SK-N-SH (cell line): ENCODE data around the gene GRAMD1B. TPM values are rescaled to one million over a fixed set of nuclear protein-coding genes. Genes with fewer than 3 reads are reported as not detected.

Experiments used
- CTCF ChIA-PET: fragments of 300-600, 350-600 bp; formaldehyde crosslinking; extraction: SDS; loops from one replicate; lab custom pipeline; 2021; lab: Yijun Ruan, JAX
- POLR2A ChIA-PET: fragments of 350-600 bp; sonication (Branson Sonifier 250); formaldehyde crosslinking; extraction: SDS; loops from one replicate; lab custom pipeline; 2020; ENCODE audit warnings: antibody characterized with exemption, inconsistent platforms; lab: Yijun Ruan, JAX
- DNase-seq: peaks from one replicate; pipeline ENCODE4 v3.0.0; 2012
- H2AFZ ChIP-seq: fragments of 200-600 bp; sonication (generic); 2 replicates; pipeline ENCODE4 v1.8.1; 2016; ENCODE audit warnings: antibody characterized with exemption, mild to moderate bottlenecking, low read depth
- H3F3A ChIP-seq: fragments of 200-600 bp; sonication (generic); replicated peaks from 2 replicates; pipeline ENCODE3; 2016; ENCODE audit warnings: antibody characterized with exemption, mild to moderate bottlenecking; ENCODE audit not compliant: insufficient read depth
- H3K27ac ChIP-seq, 2 experiments: fragments of 200-500 bp in 1 of 2; fragments of 200-600 bp in 1 of 2; sonication (Bioruptor generic) in 1 of 2; sonication (generic), shearing (Covaris generic) in 1 of 2; 2 replicates each; pipeline versions ENCODE4 v1.5.1 to v1.6.1; 2014 to 2016; ENCODE audit warnings: low read depth in 2 of 2, inconsistent platforms in 1 of 2, low read length in 1 of 2, mild to moderate bottlenecking in 1 of 2, mixed read lengths in 1 of 2
- H3K27me3 ChIP-seq: fragments of 200-600 bp; sonication (generic), shearing (Covaris generic); 2 replicates; pipeline ENCODE4 v1.6.1; 2016; ENCODE audit warnings: mixed run types; ENCODE audit not compliant: insufficient read depth
- H3K36me3 ChIP-seq, 2 experiments: fragments of 200-500 bp in 1 of 2; fragments of 200-600 bp in 1 of 2; sonication (Bioruptor generic) in 1 of 2; sonication (generic) in 1 of 2; replicated peaks in 1 of 2; 2 replicates each; pipeline versions ENCODE3 to v1.5.1; 2014 to 2016; ENCODE audit warnings: low read length in 1 of 2, mild to moderate bottlenecking in 1 of 2; ENCODE audit not compliant: insufficient read depth in 2 of 2, control insufficient read depth in 1 of 2
- H3K4me1 ChIP-seq, 2 experiments: fragments of 200-500 bp in 1 of 2; fragments of 200-600 bp in 1 of 2; sonication (Bioruptor generic) in 1 of 2; sonication (generic), shearing (Covaris generic) in 1 of 2; 2 replicates each; pipeline versions ENCODE4 v1.5.1 to v1.6.1; 2014 to 2016; ENCODE audit warnings: low read depth in 1 of 2, low read length in 1 of 2, mixed run types in 1 of 2; ENCODE audit not compliant: insufficient read depth in 2 of 2, control insufficient read depth in 1 of 2
- H3K4me2 ChIP-seq: fragments of 200-600 bp; sonication (generic), shearing (Covaris generic); 2 replicates; pipeline ENCODE4 v1.6.1; 2017; ENCODE audit warnings: mixed run types
- H3K4me3 ChIP-seq, 2 experiments: fragments of 200-500 bp in 1 of 2; fragments of 200-600 bp in 1 of 2; sonication (Bioruptor generic) in 1 of 2; sonication (generic), shearing (Covaris generic) in 1 of 2; 2 replicates each; pipeline versions ENCODE4 v1.5.1 to v1.8.1; 2014 to 2016; ENCODE audit warnings: low read depth in 2 of 2, inconsistent platforms in 1 of 2, low read length in 1 of 2, mild to moderate bottlenecking in 1 of 2, mixed read lengths in 1 of 2, moderate library complexity in 1 of 2
- H3K79me2 ChIP-seq: fragments of 200-600 bp; sonication (generic); 2 replicates; pipeline ENCODE4 v1.8.1; 2017; ENCODE audit warnings: mild to moderate bottlenecking; ENCODE audit not compliant: insufficient read depth
- H3K9ac ChIP-seq: fragments of 200-600 bp; sonication (generic); 2 replicates; pipeline ENCODE4 v1.6.1; 2017; ENCODE audit warnings: mixed run types
- H3K9me2 ChIP-seq: fragments of 200-600 bp; sonication (generic); 2 replicates; pipeline ENCODE4 v1.6.1; 2017; ENCODE audit warnings: mixed run types
- H3K9me3 ChIP-seq: fragments of 200-600 bp; sonication (generic); 2 replicates; pipeline ENCODE4 v1.6.1; 2017; ENCODE audit warnings: mixed run types, mild to moderate bottlenecking, moderate library complexity
- H4K20me1 ChIP-seq: fragments of 200-600 bp; sonication (generic); 2 replicates; pipeline ENCODE4 v1.6.1; 2017; ENCODE audit warnings: mild to moderate bottlenecking, mixed run types; ENCODE audit not compliant: insufficient read depth
- CHD2 ChIP-seq: fragments of 150-350 bp; IDR thresholded peaks from 2 replicates; pipeline ENCODE4 v1.6.1; 2018; ENCODE audit warnings: low read length; ENCODE audit not compliant: partially characterized antibody
- EP300 ChIP-seq, 2 experiments: IDR thresholded peaks; 2 replicates each; pipeline versions ENCODE4 v1.4.0 to v1.6.1; 2012; ENCODE audit warnings: borderline replicate concordance in 1 of 2, low read depth in 1 of 2, low read length in 1 of 2
- FOXJ3 ChIP-seq: sonication (generic); formaldehyde crosslinking; IDR thresholded peaks from 2 replicates; pipeline ENCODE4 v1.5.1; 2020; ENCODE audit warnings: mild to moderate bottlenecking, missing genetic modification reagents
- MEF2A ChIP-seq: IDR thresholded peaks from 2 replicates; pipeline ENCODE4 v1.4.0; 2012; ENCODE audit warnings: low read depth, borderline replicate concordance
- NRF1 ChIP-seq: IDR thresholded peaks from 2 replicates; pipeline ENCODE4 v1.6.1; 2012; ENCODE audit warnings: low read depth, mild to moderate bottlenecking, low read length
- POLR2AphosphoS5 ChIP-seq: IDR thresholded peaks from 2 replicates; pipeline ENCODE4 v1.6.1; 2012; ENCODE audit warnings: low read depth, low read length
- RFX5 ChIP-seq: IDR thresholded peaks from 2 replicates; pipeline ENCODE4 v1.6.1; 2012; ENCODE audit warnings: mild to moderate bottlenecking, improper control_type of control experiment, low read length
- RXRA ChIP-seq: IDR thresholded peaks from 2 replicates; pipeline ENCODE4 v1.4.0; 2012; ENCODE audit warnings: low read depth, mild to moderate bottlenecking, borderline replicate concordance
- TAF1 ChIP-seq: IDR thresholded peaks from 2 replicates; pipeline ENCODE4 v1.6.1; 2012; ENCODE audit warnings: low read depth, mild to moderate bottlenecking, low read length, moderate library complexity, borderline replicate concordance
- TCF12 ChIP-seq: IDR thresholded peaks from 2 replicates; pipeline ENCODE4 v1.4.0; 2012
- USF2 ChIP-seq: fragments of 150-350 bp; IDR thresholded peaks from 2 replicates; pipeline ENCODE4 v1.6.1; 2017; ENCODE audit warnings: antibody characterized with exemption, low read length, low read depth, borderline replicate concordance
- WGBS: methylation state at CpG from one replicate; pipeline ENCODE4 v1.1.6; 2017; ENCODE audit warnings: low lambda C conversion rate; 5-methylcytosine and 5-hydroxymethylcytosine counted together
- polyA plus RNA-seq, 3 experiments: library from polyadenylated mRNA; depleted of rRNA; stranded (reverse); fragments of >200 nt; gene quantifications; 2 replicates each; pipeline ENCODE4 v1.2.3, GENCODE V29; 2012
- TF ChIP-seq, protein P1 (sequence below): fragments of 200-600 bp; sonication (generic); IDR thresholded peaks from 2 replicates; pipeline ENCODE4 v1.6.1; 2017; ENCODE audit warnings: antibody characterized with exemption, mild to moderate bottlenecking, moderate library complexity
- TF ChIP-seq, protein P2 (sequence below): IDR thresholded peaks from 2 replicates; pipeline ENCODE4; 2012

The GRAMD1B gene
- polyA plus RNA-seq, 1 of the 3 experiments (the other 2 are of a cell fraction) = 14.5 TPM

DNA sequence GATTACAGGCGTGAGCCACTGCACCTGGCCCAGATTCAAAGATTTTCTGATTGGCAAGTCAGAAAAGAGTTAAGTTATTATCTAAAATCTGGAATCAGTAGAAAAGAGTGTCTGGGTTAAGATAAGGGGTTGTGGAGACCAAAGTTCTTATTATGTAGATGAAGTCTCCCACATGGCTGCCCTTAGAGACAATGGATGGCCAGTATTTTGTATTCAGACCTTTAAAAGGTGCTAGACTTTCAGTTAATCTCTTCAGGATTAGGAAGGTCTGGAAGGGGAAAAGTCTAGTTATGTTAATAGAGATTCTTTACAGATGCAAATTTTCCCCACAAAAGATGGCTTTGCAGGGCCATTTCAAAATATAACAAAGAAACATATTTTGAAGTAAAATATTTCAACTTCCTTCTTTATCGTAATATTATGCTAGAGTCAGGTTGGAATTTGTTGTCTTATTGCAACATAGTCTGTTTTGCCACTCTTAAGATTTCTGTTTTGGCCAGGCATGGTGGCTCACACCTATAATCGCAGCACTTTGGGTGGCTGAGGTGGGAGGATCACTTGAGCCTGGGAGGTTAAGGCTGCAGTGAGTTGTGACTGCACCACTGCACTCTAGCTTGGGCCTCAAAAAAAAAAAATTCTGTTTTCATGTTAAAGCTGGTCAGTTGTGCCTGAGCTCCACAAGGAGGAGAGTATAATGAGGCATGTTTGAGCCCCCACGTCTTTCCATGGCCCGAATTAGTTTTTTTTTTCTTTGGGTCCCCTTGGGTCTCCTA, 14.0 kb downstream of the GRAMD1B start:
- peaks cover 31% of the 10 kb centered on the region for H3K79me2 ChIP-seq
- H3K36me3 ChIP-seq = no peaks in the 10 kb centered on the region
- H3K9ac ChIP-seq = no peak overlapping the region
- no peaks in the 10 kb centered on the region for H3K27me3 ChIP-seq
- H3K9me3 ChIP-seq = no peaks in the 10 kb centered on the region
- no peak overlapping the region for H3K4me3 ChIP-seq
- POLR2A ChIA-PET = no interaction called here
- no peak for DNase-seq
- H3F3A ChIP-seq = no peaks in the 10 kb centered on the region
- no peak overlapping the region for H3K27ac ChIP-seq
- no peak for TF ChIP-seq EP300 (IDR thresholded peaks at IDR 0.05; ENCODE audit: borderline replicate concordance in 1 of 2, low read depth in 1 of 2, low read length in 1 of 2)
- no peak for TF ChIP-seq MEF2A
- TF ChIP-seq NRF1 = no peak
- TF ChIP-seq, all 33 proteins: peak for 0
- H3K4me2 ChIP-seq = no peak overlapping the region
- 92% methylated on average over 5 of the region's 5 CpGs for WGBS
- H3K4me1 ChIP-seq = peaks cover 0 to 2% of the 10 kb centered on the region in 2 experiments; a peak in 1 of 4 replicates
- H3K9me2 ChIP-seq = no peaks in the 10 kb centered on the region
- no peaks in the 10 kb centered on the region for H4K20me1 ChIP-seq
- H2AFZ ChIP-seq = no peak overlapping the region
- CTCF ChIA-PET = interaction anchor here (1.1 to 1.9 kb wide), 2 partner anchors 10 to 31 kb away, joined by 3 to 4 read pairs; no protein-coding TSS in a partner anchor

DNA sequence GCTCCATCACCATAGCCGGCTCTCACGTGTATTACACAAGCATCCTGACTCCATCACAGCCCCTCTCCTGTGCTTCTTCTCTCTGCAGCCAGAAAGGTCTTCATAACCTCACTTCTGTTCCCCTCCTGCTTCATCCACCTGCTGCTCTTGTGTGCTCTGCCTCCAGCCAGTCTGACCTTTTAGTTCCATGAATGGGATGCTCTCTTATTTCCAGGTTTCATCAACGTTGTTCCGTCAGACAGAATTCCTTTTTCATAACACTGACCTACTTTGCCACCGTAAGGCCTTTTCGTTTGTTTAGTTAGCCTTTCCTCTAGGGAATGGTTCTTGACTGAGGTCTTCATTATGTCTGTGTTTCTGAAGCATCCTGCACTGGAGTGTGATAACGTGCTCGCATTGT, 18.8 kb downstream of the GRAMD1B start:
- TF ChIP-seq POLR2AphosphoS5 (no peak), USF2 (no peak), TCF12 (no peak), CHD2 (no peak), FOXJ3 (CRISPR knock-in tag) (no peak), RXRA (no peak)
- H3K79me2 ChIP-seq = peaks cover 14% of the 10 kb centered on the region
- POLR2A ChIA-PET = no interaction called here
- H4K20me1 ChIP-seq = no peaks in the 10 kb centered on the region
- no peak for DNase-seq
- H3F3A ChIP-seq = peaks cover 8% of the 10 kb centered on the region
- H3K4me2 ChIP-seq = no peak overlapping the region
- no peaks in the 10 kb centered on the region for H3K9me3 ChIP-seq
- H2AFZ ChIP-seq = no peak overlapping the region
- H3K27me3 ChIP-seq = no peaks in the 10 kb centered on the region
- H3K4me1 ChIP-seq = peaks cover 7 to 8% of the 10 kb centered on the region in 2 experiments; a peak in 2 of 4 replicates
- WGBS = 91% methylated on average over 8 of the region's 8 CpGs
- CTCF ChIA-PET = interaction anchor here (1.2 kb wide), 1 partner anchor 41 kb away, joined by 5 read pairs; no protein-coding TSS in a partner anchor
- H3K27ac ChIP-seq = no peak overlapping the region
- H3K4me3 ChIP-seq = no peak overlapping the region
- H3K36me3 ChIP-seq = no peaks in the 10 kb centered on the region
- no peaks in the 10 kb centered on the region for H3K9me2 ChIP-seq
- no peak overlapping the region for H3K9ac ChIP-seq

DNA sequence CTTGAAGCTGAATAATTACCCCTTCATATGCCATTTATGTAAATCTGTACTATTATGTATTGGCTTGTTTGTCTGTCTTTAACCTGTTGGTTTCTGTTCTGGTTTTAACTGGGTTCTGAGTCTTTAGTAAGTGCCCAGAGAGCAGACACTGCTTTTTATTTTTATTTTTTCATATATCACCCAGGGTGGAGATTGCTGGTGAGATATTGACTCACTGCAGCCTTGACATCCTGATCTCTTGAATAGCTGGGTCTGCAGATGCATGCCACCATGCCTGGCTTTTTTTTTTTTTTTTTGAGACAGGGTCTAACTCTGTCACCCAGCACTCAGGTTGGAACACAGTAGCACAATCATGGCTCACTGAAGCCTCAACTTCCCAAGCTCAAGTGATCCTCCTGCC, 19.4 kb downstream of the GRAMD1B start:
- CTCF ChIA-PET = interaction anchor here (0.7 to 1.2 kb wide), 3 partner anchors 20 to 586 kb away, joined by 3 to 5 read pairs (median 4); no protein-coding TSS in a partner anchor
- Histone ChIP-seq H3K4me1 (peaks cover 11 to 12% of the 10 kb centered on the region in 2 experiments; a peak in 3 of 4 replicates), H3K27me3 (no peaks in the 10 kb centered on the region), H3K9me3 (no peaks in the 10 kb centered on the region), H3F3A (peaks cover 14% of the 10 kb centered on the region), H3K27ac (no peak overlapping the region), H2AFZ (no peak overlapping the region), H3K9ac (no peak overlapping the region), H3K79me2 (peaks cover 11% of the 10 kb centered on the region), H3K36me3 (no peaks in the 10 kb centered on the region), H4K20me1 (no peaks in the 10 kb centered on the region), H3K4me2 (no peak overlapping the region), H3K4me3 (no peak overlapping the region), H3K9me2 (no peaks in the 10 kb centered on the region)
- TF ChIP-seq, protein P1, sequence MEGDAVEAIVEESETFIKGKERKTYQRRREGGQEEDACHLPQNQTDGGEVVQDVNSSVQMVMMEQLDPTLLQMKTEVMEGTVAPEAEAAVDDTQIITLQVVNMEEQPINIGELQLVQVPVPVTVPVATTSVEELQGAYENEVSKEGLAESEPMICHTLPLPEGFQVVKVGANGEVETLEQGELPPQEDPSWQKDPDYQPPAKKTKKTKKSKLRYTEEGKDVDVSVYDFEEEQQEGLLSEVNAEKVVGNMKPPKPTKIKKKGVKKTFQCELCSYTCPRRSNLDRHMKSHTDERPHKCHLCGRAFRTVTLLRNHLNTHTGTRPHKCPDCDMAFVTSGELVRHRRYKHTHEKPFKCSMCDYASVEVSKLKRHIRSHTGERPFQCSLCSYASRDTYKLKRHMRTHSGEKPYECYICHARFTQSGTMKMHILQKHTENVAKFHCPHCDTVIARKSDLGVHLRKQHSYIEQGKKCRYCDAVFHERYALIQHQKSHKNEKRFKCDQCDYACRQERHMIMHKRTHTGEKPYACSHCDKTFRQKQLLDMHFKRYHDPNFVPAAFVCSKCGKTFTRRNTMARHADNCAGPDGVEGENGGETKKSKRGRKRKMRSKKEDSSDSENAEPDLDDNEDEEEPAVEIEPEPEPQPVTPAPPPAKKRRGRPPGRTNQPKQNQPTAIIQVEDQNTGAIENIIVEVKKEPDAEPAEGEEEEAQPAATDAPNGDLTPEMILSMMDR = no peak
- TF ChIP-seq TAF1 (no peak), RFX5 (no peak)
- TF ChIP-seq, protein P2, sequence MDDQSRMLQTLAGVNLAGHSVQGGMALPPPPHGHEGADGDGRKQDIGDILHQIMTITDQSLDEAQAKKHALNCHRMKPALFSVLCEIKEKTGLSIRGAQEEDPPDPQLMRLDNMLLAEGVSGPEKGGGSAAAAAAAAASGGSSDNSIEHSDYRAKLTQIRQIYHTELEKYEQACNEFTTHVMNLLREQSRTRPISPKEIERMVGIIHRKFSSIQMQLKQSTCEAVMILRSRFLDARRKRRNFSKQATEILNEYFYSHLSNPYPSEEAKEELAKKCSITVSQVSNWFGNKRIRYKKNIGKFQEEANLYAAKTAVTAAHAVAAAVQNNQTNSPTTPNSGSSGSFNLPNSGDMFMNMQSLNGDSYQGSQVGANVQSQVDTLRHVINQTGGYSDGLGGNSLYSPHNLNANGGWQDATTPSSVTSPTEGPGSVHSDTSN = no peak
- DNase-seq = no peak
- POLR2A ChIA-PET = no interaction called here
